Activated effector memory CD4-positive, alpha-beta T cell treated with anti-CD3 and anti-CD28 coated beads, Interleukin-2, amount 50 U/mL, for 16 hours (primary cell): ENCODE results near the gene SPATA25.
"Not testable (repeated sequence)": the region's sequence is repeated elsewhere in the genome, so short reads cannot be mapped to it uniquely, and the experiment has no call there.

Experiments
- DNase-seq: peaks from one replicate; pipeline ENCODE4 v3.0.0-alpha.2; 2020

The SPATA25 gene

GRCh38 chr20:45913116-45913515 is 25.7 kb upstream of the SPATA25 start:
- DNase-seq: no peak

DNA sequence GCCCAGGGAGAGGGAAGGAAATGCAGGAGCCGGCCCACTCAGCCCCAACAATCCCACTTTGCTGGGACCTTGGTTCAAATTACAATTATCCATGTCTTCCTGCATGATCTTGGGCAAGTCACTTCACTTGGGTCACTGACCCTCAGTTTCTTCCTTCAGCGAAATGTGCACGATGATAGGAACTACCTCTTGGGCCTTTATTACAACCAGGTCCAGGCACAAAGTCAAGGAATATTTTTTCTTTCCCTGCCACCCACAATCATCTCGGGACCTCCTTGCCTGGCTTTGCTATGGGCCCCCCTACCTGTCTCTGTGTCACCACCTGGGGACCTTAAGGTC is 24.9 kb upstream of the SPATA25 start:
- no peak for DNase-seq

DNA sequence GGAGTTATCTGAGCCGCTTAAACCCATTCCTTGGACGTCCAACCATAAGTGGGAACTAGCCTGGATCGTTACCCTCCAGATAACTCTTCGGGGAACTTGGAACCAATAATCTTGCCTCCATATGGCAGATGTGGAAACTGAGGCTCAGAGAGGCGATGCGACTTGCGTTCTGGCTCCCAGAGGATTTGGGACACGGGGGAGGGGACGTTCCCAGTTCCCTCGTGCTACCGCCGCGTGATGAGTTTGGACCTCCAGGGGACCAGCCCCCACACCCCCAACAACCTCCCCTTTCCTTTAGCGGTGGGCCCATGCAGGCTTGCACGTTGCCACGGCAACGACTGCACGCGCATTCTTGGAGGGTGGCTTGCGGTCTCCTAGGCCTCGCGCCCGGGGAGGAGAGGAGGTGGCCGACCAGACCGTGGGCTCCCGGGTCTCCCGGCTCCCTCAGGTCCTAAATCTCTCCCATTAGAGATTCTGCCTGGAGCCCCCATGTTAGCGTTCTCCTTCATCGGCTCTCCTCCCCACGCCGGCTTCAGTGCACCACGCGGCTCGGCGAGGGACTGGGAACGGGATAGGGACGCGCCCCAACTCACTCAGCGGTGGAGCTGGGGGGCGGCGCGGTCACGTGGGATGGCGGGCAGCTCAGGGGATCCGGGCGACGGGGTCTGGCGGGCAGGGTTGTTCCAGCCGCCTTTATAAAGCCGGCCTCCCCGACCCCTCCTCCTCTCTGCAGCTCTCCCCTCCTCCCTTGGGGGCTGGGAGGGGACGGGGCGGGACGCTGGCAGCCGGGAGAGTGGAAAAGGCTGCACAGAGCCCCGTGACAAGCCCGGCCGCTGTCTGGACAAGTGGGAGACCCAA is 24.3 kb upstream of the SPATA25 start, which contains the start of gene PLTP:
Gene PLTP, minus strand, starts transcription at position 670 of the 858 bp plus-strand sequence. CDS start 703 bp downstream, outside the sequence.
- DNase-seq: peak; percentile 71

DNA sequence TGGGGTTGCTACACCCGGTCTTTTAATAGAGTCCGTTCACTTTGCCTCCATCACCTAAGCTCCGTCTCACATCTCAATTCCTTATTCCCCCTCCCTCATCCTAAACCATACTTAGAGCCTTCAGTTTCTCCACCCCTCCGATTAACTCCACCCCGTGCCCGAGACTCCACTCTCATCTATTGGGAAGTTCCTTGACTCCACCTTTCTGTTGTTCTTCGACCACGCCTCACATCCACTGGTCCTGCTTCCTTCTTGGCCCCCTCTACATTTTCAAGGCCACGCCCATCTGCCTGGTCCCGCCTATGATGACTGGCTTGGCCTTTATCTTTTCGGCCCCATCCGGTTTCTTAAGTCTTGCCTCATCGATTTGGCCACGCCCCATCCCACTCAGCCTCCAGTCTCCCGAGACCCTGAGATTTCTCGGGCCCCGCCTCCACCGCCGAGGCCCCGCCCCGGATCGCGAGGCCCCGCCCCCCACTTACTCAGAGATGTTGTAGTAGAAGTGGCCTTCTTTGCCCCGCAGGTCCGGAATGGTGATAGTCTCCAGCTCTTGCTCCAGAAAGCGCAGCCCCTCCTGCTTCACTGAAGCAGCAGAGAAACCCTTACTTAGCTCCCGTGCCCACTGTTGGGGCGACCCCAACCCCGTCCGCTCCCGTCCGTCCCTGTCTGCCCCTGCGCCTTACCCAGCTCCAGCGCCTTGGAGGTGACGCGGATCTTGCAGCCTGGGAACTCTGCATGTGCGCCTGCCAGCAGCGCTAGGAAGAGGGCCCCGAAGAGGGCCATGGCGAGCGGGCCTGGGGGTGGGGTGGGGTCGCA is 23.5 kb upstream of the SPATA25 start:
- DNase-seq: peak; percentile 94

DNA sequence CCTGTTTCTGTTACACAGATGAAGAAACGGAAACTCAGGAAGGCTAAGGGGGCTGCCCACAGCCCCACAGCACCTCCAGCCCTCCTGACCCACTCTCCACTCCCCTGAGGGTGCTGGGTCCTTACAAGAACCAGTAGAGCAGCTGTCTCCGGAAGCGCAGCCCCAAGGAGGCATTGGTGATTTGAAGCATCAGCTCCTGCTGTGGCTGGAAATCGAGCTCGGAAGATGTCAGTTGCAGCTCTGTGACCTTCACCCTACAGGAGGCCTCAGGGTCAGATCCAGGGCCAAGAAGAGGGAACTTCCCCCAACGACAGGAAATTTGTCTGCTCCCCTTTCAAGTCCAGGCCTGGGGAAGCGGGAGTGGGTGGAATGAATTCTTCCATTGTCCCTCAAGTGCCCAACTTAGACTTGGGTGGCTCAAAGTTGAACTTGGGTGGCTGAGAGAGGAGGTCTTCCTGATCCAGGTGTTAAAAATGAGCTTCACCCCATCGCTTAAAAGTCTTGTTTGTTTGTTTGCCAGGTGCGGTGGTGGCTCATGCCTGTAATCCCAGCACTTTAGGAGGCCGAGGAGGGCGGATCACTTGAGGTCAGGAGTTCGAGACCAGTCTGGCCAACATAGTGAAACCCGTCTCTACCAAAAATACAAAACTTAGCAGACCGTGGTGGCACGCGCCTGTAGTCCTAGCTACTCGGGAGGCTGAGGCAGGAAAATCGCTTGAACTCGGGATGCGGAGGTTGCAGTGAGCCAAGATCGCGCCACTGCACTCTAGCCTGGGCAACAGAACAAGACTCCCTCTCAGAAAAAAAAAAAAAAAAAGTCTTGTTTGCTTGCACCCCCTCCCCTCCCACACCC is 22.6 kb upstream of the SPATA25 start:
- no peak for DNase-seq

DNA sequence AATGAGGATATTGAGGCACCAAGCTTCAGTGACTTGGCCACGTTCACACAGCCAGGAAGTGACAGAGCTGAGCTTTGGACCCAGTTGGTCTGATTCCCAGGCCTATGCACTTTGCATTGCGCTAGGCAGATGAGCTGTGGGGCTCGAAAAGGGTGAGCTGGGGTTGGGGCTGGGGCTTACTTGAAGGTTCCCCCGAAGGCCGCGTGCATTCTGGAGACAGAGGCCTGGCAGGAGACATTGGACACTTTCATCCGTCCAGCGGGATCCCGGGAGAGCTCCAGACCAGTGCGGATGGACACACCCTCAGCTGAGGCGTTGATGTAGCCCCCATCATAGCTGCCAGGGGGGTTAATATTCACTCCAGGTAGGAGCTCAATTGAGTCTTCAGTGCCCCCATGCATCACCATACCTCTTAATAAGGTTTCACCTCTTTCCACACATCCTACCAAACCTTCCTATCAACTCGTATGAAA is 21.9 kb upstream of the SPATA25 start:
- no peak for DNase-seq

GRCh38 chr20:45908084-45908483 is 20.7 kb upstream of the SPATA25 start:
- DNase-seq: no peak

- DNase-seq: no peak
Observed at GRCh38 chr20:45907219-45907948, 20.0 kb upstream of the SPATA25 start.

DNA sequence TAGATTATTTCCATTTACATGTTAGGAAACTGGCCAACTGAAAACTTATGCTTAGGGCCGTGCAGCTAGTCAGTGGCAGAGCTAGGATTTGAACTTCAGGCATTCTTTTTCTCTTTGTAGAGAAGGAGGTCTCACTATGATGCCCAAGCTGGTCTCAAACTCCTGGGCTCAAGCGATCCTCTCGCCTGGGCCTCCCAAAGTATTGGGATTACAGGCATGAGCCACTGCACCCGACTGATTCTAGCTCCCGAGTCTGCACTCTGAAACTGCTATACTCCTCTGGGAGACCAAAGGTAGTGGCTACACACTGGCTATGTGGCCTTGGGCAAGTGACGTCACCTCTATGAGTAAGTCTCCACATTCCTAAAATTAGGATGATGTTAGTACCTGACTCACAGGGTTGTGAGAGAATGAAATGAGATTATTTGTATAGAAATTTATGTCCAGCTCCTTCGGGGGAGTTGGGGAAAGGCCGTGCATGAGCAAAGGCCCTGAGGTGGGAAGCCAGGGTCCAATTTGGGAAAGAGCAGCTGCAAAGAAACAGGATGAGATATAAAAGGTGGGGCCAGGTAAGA is 18.2 kb upstream of the SPATA25 start:
- DNase-seq: no peak

DNA sequence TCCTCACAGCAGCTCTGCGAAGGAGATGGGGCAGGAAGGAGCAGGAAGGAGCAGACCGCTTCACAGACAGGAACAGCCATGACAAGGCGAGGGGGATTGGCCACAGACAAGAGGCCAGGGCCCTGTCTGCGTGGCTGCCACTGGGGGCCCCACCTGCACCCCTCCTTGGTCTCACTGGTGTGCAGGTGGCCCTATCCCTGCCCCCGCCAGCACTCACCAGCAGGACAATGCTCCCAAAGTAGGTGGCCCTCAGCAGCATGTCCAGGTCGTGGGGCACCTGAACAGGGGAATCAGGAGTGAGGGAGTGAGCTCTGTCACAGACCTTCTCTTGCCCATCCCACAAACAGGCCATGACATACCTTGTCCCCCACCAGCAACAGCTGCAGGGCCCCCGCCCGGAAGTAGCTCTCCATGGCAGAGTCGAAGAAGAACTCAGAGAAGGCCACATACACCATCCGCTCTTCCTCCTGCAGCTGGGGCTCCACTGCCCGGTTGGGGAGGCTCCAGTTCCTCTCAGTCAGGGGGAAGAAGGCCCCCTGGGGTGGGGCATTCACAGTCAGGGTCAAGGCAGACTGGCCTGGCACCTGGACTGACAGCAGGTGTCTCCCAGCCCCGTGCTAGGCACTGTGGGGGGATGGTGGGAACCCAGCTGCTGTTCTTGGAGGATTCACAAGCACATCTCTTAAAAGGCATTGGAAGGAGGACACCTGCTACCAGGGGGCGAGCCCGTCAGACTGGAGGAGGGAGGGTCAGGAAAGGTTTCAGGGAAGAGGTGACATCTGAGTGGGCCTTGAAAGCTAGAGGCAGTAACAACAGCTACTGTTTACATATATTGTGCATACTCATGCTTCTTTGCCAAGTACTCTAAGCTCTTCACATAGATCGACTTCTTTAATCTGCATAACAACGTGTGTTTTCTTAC is 17.4 kb upstream of the SPATA25 start:
- no peak for DNase-seq

DNA sequence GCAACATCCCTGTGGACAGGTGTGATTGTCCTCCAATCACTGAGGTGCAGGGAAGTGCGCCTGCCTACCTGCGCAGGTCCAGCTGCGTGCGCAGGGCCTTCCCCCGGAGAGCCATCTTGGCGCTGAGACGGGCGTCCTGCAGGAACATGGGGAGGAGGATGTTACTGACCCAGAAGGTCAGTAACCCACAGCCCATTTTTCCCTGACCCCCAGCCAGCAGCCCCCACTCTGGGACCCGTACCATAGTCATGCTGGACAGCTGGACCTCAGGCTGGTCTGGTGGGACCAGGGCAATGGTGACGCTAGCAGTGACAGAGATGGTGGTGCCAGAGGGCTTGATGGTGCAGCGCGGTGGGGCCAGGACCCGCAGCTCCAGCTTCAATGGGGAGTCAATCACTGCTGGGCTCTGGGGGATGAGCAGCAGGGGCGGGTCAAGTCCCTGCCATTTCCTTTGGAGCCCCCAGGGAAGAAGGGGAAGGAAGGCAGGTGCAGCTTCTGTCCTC is 14.8 kb upstream of the SPATA25 start:
- no peak for DNase-seq

GRCh38 chr20:45901332-45901731 is 13.9 kb upstream of the SPATA25 start:
- not testable (repeated sequence) for DNase-seq

DNA sequence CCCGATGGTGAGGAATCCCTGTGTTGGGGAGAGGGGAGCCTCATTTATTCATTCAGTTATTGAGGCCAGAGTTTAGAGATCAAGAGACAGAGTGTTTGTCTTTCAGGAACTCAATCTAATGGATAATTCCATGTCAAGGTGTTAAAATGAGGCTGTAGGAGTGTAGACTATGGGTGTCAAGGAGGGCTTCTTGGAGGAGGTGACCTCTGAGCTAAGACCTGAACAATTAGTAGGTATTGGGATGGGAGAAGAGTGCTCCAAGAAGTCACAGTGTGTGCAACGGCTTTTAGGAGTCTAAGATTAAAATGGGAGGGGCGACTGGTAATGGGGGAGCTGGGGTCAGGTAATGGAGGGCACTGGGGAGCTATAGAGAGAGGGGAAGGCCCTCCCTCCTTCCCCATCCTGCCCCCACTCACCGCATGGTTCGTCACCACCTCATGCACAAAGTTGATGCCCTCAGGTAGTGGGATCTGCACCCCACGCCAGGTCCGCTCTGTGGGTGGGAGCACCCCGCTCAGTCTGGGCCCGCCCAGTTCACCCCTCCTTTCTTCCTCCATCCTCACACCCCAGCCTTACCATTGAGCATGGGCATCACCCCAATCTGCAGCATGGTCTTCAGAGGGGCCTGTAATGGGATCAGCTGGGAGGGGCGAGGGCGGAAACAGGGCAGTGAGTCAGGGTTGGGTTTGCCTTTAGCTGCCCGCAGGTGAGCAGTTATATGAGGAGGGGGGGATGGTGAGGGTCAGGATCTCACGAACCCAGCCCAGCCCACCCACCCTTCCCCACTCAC is 11.8 kb upstream of the SPATA25 start:
- DNase-seq: no peak

DNA sequence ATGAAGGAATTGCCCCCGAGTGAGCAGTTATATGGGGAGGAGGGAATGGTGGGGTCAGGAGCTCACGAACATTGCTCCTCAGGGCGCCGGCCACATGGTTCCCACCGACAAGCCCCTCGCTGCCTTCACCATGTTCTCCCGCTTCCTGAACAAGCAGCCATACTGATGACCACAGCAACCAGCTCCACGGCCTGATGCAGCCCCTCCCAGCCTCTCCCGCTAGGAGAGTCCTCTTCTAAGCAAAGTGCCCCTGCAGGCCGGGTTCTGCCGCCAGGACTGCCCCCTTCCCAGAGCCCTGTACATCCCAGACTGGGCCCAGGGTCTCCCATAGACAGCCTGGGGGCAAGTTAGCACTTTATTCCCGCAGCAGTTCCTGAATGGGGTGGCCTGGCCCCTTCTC is 10.9 kb upstream of the SPATA25 start:
- no peak for DNase-seq

- no peak for DNase-seq
Observed at GRCh38 chr20:45897692-45898091, 10.3 kb upstream of the SPATA25 start.

DNA sequence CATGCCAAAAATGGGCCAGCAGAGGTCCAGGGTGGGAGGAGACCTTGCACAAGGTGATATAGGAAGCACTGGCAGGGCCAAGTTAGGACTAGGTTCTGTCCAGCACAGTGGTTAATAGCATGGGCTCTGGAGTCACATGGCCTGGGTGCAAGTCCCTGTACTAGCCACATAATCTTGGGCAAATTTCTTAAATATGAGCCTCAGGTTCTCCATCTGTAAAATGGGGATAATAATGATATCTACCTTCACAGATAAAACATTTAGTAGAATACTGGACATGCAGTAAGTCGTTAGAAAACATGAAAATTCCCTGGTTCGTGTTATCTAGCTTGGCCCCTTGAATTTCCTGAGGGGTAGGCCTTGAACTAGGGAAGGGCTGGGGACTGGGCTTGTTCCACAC is 9.9 kb upstream of the SPATA25 start:
- DNase-seq: no peak

DNA sequence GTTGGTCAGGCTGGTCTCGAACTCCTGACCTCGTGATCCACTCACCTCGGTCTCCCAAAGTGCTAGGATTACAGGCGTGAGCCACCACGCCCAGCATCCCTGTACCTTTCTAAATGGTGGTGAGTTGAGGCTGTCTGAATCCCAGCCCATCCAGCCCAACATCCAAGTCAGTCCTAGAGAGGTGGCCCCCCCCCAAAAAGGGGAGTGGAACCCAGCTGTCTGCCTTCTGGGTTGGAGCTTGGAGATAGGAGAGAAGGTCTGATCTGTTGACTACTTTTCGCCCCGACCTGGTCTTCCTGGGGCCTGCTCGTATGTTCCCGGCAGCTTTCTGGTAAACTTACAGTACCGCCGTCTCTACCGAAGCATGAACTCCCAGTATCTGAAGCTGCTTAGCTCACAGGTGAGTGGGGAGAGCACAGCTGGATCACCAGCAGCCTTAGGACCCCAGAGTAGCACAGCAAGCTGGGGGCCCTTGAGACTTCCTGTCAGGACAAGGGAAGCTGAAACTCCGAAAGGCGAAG is 9.3 kb upstream of the SPATA25 start:
- DNase-seq: no peak

DNA sequence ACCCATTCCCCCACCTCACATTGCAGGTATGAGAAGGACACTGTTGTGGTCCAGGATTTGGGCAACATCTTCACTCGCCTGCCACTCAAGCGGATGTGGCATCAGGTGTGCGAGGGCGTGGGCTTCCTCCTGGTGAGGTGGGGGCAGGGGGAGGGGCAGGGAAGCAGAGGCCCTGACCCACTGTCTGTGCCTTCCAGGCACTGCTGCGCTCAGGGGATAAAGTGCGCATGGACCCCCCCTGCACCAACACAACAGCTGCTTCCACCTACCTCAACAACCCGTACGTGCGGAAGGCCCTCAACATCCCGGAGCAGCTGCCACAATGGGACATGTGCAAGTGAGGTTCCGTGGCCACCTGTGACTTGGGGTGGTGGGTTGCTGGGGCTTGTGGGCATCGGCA is 7.4 kb upstream of the SPATA25 start:
- DNase-seq: no peak

DNA sequence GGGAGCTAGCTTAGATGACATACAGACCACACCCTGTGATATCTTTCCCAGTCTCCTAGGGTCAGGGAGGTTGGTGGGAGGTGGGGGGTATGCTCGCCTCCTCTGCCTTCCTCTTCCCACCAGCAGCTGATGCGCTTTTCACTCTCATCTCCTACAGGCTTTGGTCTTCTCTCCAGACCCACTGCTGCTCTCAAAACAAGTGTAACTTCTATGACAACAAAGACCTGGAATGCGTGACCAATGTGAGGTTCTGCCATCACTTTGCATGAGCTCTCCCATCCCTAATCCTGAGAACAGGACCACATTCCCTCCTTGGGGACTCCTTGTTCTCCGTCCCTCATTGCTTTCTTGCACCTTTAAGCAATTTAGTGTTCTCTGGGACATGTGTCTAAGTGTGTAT is 6.4 kb upstream of the SPATA25 start:
- DNase-seq: no peak
